Smooth muscle cell (in vitro differentiated cells): ENCODE results near the gene LRRK1. TPM values are rescaled to one million over a fixed set of nuclear protein-coding genes. Genes with fewer than 3 reads are reported as not detected.

Experiments
- DNase-seq: peaks from one replicate; lab custom pipeline; 2025; ENCODE audit not compliant: unreplicated experiment; lab: John Stamatoyannopoulos, UW
- H2AFZ ChIP-seq: fragments of 200-600 bp; sonication (generic); 2 replicates; pipeline ENCODE4 v1.6.0; 2016; ENCODE audit warnings: antibody characterized with exemption, low read depth, mild to moderate bottlenecking
- H3F3A ChIP-seq: fragments of 200-600 bp; sonication (generic); 2 replicates; pipeline ENCODE4 v1.6.0; 2017; ENCODE audit warnings: antibody characterized with exemption, low read depth
- H3K27ac ChIP-seq: fragments of 200-600 bp; sonication (generic); 2 replicates; pipeline ENCODE4 v1.5.1; 2016; ENCODE audit warnings: low read depth, mild to moderate bottlenecking
- H3K27me3 ChIP-seq: fragments of 200-600 bp; sonication (generic); 2 replicates; pipeline ENCODE4 v1.6.1; 2016; ENCODE audit warnings: low read depth, mild to moderate bottlenecking
- H3K36me3 ChIP-seq: fragments of 200-600 bp; sonication (generic); 2 replicates; pipeline ENCODE4 v1.5.1; 2016; ENCODE audit warnings: low read depth
- H3K4me1 ChIP-seq: fragments of 200-600 bp; sonication (generic); 2 replicates; pipeline ENCODE4 v1.5.1; 2016; ENCODE audit warnings: low read depth
- H3K4me2 ChIP-seq: fragments of 200-600 bp; sonication (generic); 2 replicates; pipeline ENCODE4 v1.6.0; 2016; ENCODE audit warnings: mild to moderate bottlenecking
- H3K4me3 ChIP-seq: fragments of 200-600 bp; sonication (generic); 2 replicates; pipeline ENCODE4 v1.5.1; 2016; ENCODE audit warnings: mild to moderate bottlenecking
- H3K79me2 ChIP-seq: fragments of 200-600 bp; sonication (generic); 2 replicates; pipeline ENCODE4 v1.6.0; 2016; ENCODE audit warnings: low read depth, mild to moderate bottlenecking
- H3K9ac ChIP-seq: fragments of 200-600 bp; sonication (generic); 2 replicates; pipeline ENCODE4 v1.6.0; 2016; ENCODE audit warnings: low read depth
- H3K9me3 ChIP-seq: fragments of 200-600 bp; sonication (generic); replicated peaks from 2 replicates; pipeline ENCODE4 v1.5.1; 2016; ENCODE audit warnings: low read depth
- H4K20me1 ChIP-seq: fragments of 200-600 bp; sonication (generic); 2 replicates; pipeline ENCODE4 v1.6.0; 2016; ENCODE audit warnings: low read depth
- CTCF ChIP-seq: fragments of 200-600 bp; sonication (generic); IDR thresholded peaks from 2 replicates; pipeline ENCODE4 v1.5.1; 2017; ENCODE audit warnings: borderline replicate concordance, mild to moderate bottlenecking, antibody characterized with exemption; ENCODE audit not compliant: insufficient read depth, poor library complexity, severe bottlenecking
- WGBS: methylation state at CpG from one replicate; pipeline ENCODE4 v1.1.7; 2016; ENCODE audit warnings: low lambda C conversion rate; 5-methylcytosine and 5-hydroxymethylcytosine counted together
- polyA plus RNA-seq: library from polyadenylated mRNA; unstranded; fragments of >200 nt; fragmentation: Nextera tagmentation; extraction: Ambion mirVana; gene quantifications from 2 replicates; pipeline ENCODE4 v1.2.1, GENCODE V29; 2016
- total RNA-seq: library from RNA; depleted of rRNA; stranded (reverse); fragments of >200 nt; gene quantifications from 2 replicates; pipeline ENCODE4 v1.2.3, GENCODE V29; 2014

LRRK1 gene
- total and polyA plus RNA-seq, 2 experiments from 2014 or later, result 1.1 to 1.6 TPM

DNA sequence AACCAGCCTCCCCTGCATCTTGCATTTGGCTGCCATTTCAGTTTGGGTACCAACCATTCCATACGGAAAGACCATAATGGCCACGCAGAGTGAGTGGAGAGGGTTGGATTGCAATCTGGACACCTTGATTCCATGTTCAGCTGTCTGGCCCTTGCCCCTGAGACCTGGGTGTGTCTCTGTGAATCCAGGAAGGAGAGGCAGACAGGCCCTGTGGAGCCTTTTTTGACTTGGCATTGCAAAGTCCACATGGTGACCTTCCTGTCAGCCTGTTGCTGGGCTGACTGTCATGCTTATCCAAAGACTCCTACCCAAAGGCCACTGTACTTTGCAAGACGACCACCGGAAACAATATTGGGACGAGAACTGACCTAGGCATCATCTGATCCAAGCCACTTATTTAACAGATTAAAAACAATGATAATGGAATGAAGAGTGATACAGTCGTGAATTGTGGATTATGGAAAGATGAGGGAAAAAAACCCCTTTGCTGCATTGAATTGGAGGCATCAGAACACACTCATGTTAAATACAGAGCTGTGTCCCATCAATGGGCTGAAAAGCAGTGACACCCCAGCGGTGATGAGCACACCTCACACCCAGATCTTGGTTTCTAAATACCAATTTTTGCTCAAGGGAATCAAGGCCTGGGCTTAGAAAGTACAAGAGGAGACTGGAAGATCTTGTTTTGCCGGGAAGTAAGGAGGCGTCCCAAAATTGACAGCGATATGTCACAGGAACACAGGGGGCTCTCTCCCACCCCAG is 86.0 kb downstream of the LRRK1 start:
- DNase-seq, result no peak
- Histone ChIP-seq H3K79me2 (no peaks in the 10 kb centered on the region), H3K4me3 (no peak overlapping the region), H2AFZ (no peak overlapping the region), H3K27me3 (no peaks in the 10 kb centered on the region), H3K4me2 (no peak overlapping the region), H3K9me3 (no peaks in the 10 kb centered on the region), H4K20me1 (no peaks in the 10 kb centered on the region), H3K36me3 (no peaks in the 10 kb centered on the region), H3K9ac (no peak overlapping the region), H3F3A (no peaks in the 10 kb centered on the region), H3K4me1 (no peaks in the 10 kb centered on the region), H3K27ac (no peak overlapping the region)
- TF ChIP-seq CTCF, result no peak
- 96% methylated on average over 10 of the region's 10 CpGs for WGBS

- DNase-seq, result no peak
- peak; percentile 93 for TF ChIP-seq CTCF
- Histone ChIP-seq H4K20me1 (no peaks in the 10 kb centered on the region), H3K36me3 (no peaks in the 10 kb centered on the region), H3K4me3 (peak overlapping the region; percentile 12), H3K27me3 (no peaks in the 10 kb centered on the region), H3K27ac (no peak overlapping the region), H3K4me1 (no peaks in the 10 kb centered on the region), H3F3A (no peaks in the 10 kb centered on the region), H3K79me2 (no peaks in the 10 kb centered on the region), H3K4me2 (peak overlapping the region; percentile 96), H2AFZ (no peak overlapping the region), H3K9ac (no peak overlapping the region), H3K9me3 (no peaks in the 10 kb centered on the region)
- 24% methylated on average over 27 of the region's 27 CpGs for WGBS
These were observed 88.0 kb downstream of the LRRK1 start for GRCh38 chr15:101006931-101007691.

DNA sequence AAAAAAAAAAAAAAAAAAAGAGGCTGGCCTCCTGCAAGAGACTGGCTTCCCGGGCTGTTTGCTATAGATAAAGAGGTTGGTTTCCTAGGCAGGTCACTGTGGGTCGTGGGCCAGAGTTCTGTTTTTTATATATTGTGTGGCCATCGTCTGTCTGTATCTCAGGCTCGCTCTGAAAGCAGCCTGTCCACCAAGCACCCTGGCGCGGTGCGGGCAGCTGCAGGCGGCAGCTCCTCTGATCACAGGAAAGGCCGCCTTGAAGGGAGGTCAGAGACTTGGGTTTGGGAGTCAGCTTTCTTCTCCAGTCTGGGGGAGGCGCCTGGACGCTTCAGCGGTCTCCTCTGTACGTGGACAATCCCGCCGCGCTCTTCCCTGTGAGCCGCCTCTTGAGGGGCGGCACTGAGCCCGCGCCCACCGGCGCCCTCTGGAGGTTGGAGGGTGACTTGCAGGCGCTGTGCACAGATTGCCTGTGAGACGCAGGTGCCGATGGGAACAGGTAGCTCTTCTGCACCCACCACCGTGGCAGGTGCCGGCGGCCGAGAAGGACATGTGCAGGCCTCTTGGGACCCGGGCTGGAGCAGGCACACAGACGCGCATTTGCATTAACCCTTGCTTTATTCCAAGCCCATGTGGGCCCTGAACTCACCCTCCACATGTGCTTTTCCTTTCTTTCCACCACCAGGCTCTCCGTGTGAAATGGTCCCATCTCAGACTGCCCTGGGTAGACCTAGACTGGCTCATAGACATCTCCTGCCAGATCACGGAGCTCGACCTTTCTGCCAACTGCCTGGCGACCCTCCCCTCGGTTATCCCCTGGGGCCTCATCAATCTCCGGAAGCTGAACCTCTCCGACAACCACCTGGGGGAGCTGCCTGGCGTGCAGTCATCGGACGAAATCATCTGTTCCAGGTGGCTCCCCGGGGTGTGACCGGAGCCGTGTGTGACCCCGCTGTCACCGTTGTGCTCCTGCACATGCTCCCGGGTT is 89.3 kb downstream of the LRRK1 start:
- WGBS, result 29% methylated on average over 48 of the region's 48 CpGs
- H3K9me3 ChIP-seq, result no peaks in the 10 kb centered on the region
- H3K27me3 ChIP-seq, result no peaks in the 10 kb centered on the region
- no peak overlapping the region for H3K27ac ChIP-seq
- no peaks in the 10 kb centered on the region for H4K20me1 ChIP-seq
- no peaks in the 10 kb centered on the region for H3K4me1 ChIP-seq
- no peaks in the 10 kb centered on the region for H3F3A ChIP-seq
- H2AFZ ChIP-seq, result peak overlapping the region; percentile 91
- peak overlapping the region; percentile 96 for H3K4me2 ChIP-seq
- H3K9ac ChIP-seq, result peak overlapping the region; percentile 48
- peak overlapping the region; percentile 64 for H3K4me3 ChIP-seq
- peak; percentile 97 for TF ChIP-seq CTCF
- H3K79me2 ChIP-seq, result no peaks in the 10 kb centered on the region
- DNase-seq, result peak; percentile 46
- no peaks in the 10 kb centered on the region for H3K36me3 ChIP-seq
